8988T (cell line): ENCODE data around the gene RAI1.
A peak's percentile ranks its signal among the peaks of the same experiment; 100 is the strongest.

Experiments used
- DNase-seq: peaks from one replicate; pipeline ENCODE4 v3.0.0; 2011

RAI1 gene

DNA sequence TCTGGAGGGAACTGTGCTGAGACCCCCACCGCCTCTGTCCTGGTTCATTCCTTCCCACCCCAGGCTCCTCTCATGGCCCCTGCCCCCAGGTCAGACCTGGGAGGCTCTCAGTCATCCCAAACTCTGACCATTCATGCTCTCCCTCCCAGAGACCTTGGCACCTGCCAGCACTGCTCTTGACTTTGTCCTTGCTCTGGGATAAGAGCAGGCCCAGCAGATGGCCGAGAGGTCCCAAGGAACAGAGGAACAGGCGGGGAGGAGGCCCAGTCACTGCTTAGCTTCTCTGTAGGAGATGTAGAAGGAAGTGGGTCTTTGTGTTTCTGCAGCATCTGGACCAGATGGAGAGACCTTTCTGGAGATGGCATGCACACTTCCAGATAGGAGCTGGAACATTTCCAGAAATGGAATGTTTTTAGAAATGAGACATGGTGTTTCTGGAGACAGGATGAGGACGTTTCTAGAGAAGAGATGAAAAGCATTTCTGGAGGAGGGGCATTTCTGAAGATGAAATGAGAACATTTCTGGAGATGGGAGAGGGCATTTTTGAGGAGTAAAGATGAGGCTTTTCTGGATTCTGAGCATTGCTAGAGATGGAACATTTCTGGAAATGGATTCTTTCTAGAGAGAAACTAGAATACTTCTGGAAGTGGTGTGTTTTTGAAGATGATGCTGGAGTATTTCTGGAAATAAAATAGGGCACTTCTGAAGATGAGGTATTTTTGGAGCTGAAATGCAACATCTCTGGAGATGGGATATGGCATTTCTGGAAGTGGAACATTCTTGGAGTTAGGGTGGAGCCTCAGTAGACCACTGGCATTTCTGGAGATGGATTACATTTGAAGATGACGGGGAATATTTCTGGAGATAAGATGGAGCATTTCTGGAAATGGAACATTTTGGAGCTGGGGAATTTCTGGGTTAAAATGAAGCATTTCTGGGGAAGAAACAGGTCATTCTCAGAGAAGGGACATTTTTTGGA, 55.2 kb downstream of the RAI1 start:
- DNase-seq, result no peak

DNA sequence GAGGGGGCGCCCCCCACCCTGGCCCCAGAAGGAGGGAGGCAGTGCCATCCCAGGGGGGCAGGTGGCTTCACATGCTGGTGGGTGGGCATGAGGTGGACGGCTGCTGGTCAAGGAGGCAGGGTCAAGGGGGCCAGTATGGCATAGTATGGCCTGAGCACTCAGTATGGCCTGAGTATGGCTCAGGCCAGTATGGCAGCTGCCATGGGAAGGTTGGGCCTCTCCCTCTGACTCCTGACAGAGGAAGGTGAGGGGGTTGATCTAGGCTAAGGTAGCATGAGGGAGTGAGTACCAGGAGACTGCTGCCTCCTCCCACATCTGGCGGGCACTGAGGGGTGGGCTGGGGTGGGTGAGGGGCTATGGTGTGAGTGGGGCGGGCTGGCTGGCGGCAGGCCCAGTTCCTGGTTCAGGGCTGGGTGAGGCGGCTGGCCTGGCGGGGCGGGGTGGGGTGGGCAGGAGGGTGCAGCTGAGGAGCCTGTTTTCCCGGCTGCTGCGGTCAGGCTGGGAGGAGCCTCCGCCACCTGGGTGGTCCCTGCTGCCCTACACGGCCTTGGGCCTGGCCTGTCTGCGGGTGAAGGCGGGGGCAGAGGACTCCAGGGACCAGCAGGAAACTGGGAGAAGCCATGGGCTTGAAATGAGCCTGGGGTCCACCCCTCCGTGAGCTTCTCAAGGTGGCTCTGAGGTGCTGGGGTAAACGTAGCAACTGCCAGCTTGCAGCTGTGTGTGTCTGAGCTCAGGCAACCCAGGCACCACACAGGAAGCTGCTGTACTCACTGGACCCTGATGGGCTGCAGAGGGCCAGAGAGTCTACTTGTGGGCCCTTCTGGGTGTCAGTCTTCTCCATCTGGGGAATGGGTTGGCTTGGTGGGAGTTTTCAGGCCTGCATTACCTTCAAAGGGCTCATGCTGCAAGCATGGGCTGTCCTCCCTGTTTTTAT, 57.0 kb downstream of the RAI1 start:
- no peak for DNase-seq

DNA sequence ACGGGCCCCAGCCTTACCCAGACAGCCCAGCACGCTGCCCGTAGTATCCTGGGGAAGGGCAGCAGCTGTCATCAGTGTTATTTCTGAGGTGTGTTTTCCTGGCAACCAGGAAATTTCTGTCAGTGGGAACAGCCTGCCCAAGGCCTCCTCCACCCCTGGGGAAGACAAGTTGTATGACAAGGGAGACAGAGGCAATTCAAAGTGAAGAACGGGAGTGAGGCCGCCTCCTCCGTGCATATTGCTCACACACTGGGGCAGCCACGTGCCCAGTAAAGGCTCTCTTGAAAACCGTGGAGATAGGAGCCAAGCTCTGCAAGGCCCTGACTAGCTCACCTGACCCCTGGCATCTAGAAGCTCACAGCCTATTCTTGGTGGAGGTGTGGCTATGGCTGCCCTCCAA, 57.6 kb downstream of the RAI1 start:
- no peak for DNase-seq

DNA sequence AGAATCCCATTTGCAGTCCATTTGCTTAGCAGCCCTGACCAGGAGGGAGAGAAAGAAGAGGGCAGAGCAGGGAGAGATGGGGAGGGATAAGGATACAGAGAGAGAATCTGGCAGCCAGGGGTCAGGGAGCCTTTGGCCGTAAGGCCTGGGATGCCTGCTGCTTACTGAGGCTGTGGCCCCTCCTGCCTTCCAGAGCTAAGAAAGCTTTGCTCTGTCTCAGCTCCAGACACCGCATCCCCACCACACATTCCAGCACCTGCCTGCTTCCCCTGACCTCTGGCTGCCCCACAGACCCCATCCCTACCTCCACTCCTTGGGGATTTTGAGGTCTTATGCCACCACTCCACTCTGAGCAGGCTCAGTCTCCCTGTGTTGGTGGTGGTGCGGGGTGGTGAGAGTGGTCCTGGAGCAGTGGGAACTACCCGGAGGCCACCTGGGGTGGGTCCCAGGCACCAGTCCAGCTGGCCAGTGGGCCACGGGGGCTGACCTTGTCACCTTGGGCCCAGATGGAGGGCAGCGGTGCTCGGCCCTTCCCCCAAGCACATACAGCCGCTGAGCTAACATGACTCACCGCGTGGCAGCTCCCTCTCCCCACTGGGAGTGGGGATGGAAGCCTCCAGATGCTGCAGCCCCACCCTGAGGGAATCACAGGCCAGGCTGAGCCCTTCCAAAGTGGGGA, 58.3 kb downstream of the RAI1 start:
- no peak for DNase-seq

DNA sequence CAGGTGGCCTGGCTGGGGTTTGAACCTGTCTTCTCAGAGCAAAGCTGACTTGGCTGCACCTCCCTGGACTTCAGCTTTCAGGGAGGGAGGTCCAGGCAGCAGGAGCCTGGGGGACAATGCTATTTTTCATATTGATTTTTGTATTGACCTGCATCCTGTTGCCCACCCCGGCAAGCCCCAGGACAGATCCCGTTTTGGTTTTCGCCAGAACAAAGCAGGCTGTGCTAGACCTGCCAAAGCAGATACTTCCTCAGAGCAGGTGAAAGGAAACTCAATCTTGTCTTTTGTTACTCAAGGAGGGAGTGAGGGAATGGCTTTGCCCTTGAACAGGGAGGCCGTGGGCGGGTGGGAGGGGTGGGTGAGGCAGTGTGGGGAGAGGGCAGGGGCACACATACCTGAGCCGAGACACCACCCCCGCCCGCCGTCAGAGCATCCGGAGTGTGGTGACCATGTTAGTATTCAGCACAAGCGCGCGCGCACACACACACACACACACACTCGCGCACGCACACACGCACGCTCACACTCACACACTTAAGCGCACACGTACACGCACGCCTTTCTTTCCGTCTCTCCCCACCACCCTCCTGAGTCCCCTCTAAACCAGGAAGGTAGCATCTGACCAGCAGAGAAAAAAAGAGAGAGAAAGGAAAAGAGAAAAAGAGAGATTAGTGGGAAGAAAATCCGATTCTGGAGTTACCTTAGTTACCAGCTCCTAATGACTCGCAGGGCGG, 59.5 kb downstream of the RAI1 start:
- DNase-seq, result no peak

DNA sequence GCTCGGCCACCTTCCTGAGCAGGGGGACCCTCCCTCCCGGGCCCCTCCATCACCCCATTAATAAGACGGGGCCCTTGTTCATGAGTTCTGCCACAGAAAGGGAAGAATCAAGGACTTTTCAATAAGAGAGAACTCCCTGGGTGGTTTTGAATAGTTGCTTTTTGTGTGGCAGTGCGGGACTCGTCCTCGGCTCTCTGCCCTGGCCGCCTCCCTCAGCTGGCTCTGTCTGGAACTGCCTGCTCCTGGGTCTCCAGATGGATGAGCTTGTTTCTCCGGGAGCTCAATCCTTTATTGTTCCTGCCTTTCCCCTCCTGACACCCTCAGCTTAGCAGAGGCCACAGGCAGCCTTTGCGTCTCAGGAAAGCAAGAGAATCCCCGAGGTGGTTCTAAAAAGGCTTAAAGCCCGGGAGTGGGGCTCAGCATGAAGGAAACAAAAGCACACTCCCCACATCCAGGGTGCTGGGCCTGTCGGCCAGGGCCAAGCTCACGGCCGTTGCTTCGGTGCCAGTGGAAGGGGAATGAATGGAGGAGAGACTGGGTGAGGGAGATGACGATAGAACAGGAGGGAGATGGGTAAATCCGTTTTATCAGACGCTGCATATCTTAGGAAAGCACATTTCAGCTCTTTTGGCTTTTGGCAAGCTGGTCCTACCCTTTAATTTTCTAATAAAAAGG, 60.2 kb downstream of the RAI1 start:
- DNase-seq, result no peak

DNA sequence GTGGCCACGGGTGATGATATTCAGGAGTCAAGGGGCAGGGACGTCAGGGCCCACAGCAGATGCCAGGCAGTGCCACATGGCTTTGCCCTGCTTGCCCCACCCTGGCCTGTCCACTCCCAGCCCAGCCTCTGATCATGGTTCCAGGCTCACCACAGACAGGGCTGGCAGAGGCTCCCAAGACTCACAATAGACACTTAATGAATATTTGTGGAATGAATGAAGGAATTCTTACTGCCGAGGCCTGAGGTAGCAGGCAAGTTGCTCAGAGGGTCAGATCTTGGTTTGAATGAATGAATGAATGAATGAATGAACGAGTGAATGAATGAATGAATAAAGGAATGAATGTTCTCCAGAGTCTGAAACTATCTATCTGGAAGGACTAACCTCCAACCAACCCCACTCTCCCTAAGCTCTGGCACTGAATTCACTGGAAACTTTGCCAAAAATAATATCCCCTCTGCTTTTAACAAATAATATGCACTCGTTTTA, 60.9 kb downstream of the RAI1 start:
- DNase-seq, result no peak

DNA sequence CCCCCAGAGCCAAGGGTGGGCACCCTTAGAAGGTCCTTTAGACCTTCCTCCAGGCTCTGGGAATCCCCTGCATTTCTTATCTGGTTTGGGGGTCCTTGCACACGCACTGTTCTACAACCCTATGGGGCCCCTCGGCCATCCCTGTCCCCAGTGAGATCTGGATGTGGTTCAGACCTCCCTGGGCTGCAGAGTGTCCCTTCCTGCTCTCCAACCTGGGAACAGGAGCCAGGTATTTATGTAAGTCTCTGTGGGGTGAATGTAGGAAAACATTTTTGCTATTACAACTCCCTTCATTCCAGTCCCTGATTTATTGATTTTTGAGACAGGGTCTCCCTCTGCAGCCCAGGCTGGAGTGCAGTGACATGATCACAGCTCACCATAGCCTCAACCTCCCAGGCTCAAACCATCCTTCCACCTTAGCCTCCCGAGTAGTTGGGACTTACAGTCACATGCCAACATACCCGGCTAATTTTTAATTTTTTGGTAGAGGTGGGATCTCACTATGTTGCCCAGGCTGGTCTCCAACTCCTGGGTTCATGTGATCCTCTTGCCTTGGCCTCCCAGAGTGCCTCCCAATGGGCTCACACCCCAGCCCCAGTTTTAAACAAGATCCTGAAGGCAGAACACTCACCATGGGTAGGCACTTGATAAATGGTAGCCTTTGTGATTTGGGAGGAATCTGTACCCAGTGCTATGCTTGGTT, 61.6 kb downstream of the RAI1 start:
- DNase-seq, result no peak

DNA sequence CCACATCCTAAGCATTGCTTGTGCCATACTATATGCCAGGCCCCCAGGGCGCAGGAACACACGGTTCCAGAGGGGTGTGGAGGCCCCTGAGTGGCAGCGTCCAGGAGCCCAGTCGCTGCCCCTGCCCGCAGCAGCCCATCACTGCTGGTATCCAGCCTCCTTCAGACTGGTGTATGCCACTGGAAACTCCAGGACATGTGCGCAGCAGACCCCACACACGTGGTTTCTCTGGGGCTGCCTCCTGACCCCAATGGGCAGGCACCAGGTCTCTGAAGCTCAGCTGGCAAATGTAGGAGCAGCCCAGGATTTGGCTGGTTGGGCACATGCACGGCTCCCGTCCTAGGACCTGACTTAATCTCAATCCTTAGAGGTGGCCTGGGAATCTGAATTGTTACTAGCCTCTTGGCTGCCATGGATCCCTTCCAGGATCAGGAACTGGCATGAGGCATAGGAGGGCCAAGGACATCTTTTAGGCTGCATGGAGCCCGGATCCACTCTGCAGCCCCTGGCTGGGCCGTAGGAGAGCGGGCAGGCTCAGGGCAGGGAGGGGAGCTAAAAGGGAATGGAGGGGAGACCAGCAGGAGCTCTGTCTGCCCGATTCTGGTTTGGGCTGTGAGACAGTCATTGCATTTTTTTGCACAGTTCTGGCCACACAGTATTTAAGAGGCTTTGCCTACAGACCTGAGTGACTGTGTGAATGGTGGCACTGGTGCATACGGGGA, 62.3 kb downstream of the RAI1 start:
- DNase-seq, result no peak

DNA sequence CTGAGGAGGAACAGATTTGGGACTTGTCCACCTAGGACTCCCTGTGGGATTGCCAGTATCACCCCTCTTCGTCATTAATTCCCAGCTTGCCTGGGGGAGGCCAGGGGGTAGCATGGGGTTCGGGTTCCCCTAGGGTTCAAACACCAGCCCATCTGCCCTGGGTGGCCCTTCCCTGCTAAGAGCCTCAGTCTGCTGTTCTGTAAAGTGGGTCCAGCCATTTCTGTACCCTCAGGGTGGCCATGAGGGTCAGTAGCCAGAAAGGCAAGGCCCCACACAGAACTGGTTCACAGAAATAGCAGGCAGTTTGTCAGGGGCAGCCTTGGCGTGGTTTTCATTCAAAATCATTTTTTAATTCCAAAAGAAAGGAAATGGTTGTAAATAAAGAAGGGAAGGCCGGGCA, 62.9 kb downstream of the RAI1 start:
- DNase-seq, result no peak

DNA sequence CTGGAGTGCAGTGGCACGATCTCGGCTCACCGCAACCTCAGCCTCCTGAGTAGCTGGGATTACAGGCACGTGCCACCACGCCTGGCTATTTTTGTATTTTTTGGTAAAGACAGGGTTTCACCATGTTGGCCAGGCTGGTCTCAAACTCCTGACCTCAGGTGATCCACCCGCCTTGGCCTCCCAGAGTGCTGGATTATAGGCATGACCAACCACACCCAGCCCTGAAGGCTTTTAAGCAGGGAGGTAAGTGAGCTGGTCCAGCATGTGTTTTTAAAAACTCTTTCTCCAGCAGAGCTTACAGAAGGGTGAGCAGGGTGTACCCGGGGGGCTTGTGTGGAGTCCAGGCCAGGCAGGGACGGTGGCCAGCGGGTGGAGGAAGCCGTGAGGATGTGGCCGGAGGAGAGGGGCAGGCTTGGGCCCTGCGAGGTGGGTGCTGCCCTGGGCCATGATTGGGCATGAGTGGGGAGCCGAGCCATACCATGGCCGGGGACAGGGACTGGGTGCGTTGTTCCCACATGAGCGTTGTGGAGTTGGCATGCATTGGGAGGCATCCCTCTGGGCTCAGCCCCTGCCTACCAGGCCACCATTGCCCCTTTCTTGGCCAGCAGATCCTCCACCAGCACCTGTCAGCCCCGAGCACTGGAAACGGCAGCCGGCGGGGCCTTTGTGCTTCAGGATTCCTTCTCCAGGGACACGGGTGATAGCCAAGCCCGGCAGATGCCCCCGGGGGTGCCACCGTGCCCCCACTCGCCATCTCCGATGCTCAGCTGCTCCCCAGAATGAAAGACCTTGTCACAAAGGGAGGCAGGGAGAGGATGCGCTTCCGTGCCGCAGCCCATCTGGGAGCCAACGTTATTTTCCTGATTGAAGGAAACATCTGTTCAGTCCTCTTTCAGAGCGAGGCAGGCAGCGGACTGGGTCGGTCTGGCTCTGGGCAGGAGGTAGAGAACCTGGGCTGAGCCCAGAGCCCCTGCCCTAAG, 64.5 kb downstream of the RAI1 start:
- DNase-seq, result no peak

DNA sequence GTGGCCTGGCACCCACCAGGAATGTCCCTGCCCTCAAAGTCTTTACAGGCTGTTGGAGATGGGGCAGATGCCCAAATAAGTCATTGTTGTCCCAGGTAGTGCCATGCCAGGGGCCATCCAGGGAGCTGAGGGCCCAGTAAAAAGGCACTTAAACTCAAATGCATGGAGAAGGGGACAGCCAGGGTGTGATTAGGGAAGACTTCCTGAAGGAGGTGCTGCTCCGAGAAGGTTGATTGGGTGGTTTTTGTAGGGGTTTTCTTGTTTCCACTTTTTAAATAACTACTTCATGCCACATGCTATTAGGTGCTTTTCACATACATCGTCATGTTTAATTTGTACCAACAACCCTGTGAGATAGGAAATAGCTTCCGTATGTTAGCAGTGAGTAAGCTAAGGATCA, 66.9 kb downstream of the RAI1 start:
- DNase-seq, result no peak

DNA sequence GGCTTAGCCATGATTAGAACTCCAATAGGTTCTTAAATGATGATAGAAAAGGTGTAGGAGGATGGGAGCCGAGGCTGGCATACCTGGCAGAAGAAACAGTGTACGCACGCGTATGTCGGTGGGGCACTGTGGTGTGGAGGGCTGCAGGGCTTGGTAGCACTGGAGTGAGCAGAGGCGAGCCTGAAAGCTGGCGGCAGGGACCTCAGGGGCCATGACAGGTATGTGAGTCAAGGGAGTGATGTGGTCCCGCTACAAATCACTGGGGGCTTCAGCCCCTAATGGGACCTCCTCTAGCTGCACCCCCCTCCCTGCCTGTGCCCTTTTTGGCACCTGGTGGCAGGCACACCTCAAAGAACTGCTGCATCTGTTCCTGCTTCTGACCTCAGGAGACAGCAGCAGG, 67.3 kb downstream of the RAI1 start:
- DNase-seq, result no peak

DNA sequence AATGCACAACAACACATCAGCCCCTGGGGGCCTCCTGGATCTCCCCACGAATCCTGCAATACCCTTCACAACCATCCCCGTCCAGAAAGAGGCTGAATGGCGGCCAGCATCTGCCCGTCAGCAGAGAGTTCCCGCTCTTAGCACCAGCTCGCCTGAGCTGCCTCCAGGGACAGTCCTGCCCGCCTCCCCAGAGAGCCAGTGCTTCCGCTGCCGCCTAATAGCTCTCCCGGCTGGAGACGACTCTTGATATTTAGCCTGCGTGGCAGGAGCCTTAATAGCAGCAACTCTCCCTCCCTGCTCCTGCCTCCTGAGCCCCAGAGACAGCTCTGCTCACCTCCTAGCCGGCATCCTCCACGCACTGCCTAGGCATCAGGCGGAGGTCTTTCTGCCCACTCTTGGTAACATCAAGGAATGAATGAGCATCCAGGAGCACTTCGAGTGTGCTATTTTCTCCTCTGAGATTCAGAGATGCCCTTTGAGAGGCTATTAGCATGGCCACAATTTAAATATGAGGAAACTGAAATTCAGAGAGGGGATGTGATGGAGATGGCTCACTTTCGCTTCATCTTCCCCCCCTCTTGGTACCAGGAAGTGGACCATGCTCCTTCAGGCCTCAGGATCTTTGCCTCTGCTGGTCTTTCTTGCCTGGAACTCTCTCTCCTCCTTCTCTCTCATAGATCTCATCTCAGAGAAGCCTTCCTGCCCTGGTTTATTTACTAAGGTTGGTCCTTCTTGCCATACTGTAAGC, 67.9 kb downstream of the RAI1 start:
- DNase-seq, result no peak

DNA sequence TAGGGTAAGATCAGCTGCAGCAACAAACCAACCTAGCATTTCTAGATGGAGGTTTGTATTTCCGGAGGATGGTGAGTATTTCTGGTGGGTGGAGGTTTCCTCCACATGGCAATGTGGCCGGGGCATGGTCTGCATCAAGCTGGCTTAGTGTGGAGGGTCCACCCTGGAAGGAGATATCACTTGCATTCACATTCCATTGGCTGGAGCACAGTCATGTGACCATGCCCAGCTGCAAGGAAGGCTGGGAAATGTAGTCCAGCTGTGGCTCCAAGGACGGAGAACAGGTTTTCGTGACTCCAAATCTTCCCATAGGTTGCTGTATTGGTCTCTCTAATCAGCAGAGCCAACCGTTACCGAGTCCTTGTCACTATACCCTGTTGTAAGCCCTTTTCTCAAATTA, 68.7 kb downstream of the RAI1 start:
- DNase-seq, result peak; percentile 69

DNA sequence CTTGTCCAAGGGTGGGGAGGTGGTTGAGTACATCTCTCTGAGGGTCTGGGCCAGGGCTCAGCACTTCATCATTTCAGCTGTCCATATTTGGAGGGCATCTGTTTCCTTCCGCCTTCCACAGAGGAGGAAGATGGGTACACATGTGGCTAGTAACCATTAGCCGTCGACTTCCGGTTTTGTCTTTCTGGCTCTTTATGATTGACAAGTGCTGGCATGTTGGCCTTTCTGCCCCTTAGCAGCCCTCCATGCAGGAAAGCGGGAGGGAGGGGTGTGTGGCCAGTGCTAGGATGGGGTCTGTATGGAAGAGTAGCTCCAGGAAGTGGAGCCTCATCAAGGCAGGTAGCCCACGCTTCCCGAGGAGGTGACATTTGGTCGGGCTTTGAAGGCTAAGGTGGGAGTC, 69.6 kb downstream of the RAI1 start:
- DNase-seq, result no peak

DNA sequence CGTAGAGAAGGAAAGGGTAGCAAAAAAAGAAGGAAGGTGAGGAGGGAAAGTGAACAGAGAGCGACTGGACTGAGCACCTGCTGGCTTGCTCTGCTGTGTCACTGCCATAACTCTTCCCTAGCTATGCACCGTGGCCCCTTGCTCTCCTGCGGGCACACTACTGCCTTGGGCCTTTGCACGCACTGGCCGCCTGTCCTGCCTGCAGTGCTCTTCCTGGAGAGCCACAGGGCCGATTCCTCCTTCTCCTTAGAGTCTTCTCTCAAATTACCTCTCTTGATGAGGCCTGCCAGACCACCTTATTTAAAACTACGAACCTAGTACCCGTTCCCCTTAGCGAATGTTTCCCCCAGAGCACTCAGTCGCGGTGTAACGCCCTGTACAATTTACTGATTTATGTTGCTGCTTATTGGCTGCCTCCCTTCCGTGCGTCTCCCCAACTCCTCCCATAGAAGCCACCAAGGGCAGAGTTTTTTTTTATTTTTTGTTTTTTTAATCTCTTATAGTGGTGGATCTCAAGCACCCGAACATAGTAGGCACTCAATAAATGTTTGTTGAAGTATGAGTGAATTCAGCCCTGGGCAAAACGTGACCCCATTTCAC, 70.3 kb downstream of the RAI1 start:
- no peak for DNase-seq
